GM10248 (cell line): ENCODE results near the gene TIMD4.

Experiments
- CTCF ChIA-PET: fragments of 300-600 bp; sonication (Branson Sonifier 250); formaldehyde crosslinking; extraction: SDS; loops from one replicate; lab custom pipeline; 2021; ENCODE audit warnings: antibody characterized with exemption; lab: Yijun Ruan, JAX
- POLR2A ChIA-PET: fragments of 350-650 bp; sonication (Branson Sonifier 250); formaldehyde crosslinking; extraction: SDS; loops from one replicate; lab custom pipeline; 2020; ENCODE audit warnings: antibody characterized with exemption; lab: Yijun Ruan, JAX
- DNase-seq: peaks from one replicate; pipeline ENCODE4 v3.0.0; 2012; ENCODE audit errors: extremely low spot score
- CTCF ChIP-seq: IDR thresholded peaks from 2 replicates; pipeline ENCODE4 v1.5.1; 2012; ENCODE audit warnings: mild to moderate bottlenecking, low read depth; ENCODE audit errors: extremely low read depth, missing control alignments, control extremely low read depth

The TIMD4 gene

DNA sequence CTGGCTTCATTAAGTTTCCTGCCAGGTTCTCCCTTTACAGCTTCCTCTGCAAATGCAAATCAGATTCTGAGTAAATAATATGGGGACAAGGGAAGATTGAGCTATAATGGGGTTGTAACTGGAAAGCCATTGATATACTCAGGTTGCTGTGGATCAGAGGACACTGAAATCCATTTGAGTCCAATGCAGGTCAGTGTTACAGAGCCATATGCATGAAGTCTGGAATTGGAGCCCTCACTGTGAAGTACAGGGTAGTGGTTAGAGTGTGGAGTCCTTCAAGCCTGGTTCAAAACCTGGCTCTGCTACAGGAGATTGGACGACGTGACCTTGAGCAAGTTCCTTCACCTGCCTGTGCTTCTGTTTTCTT lies 48.7 kb downstream of the TIMD4 start:
- ChIA-PET CTCF (interaction anchor here (1.0 to 4.1 kb wide), 9 partner anchors 8 to 339 kb away, joined by 3 to 23 read pairs (median 4); no protein-coding TSS in a partner anchor), POLR2A (no interaction called here)
- no peak for DNase-seq
- TF ChIP-seq CTCF, result no peak

DNA sequence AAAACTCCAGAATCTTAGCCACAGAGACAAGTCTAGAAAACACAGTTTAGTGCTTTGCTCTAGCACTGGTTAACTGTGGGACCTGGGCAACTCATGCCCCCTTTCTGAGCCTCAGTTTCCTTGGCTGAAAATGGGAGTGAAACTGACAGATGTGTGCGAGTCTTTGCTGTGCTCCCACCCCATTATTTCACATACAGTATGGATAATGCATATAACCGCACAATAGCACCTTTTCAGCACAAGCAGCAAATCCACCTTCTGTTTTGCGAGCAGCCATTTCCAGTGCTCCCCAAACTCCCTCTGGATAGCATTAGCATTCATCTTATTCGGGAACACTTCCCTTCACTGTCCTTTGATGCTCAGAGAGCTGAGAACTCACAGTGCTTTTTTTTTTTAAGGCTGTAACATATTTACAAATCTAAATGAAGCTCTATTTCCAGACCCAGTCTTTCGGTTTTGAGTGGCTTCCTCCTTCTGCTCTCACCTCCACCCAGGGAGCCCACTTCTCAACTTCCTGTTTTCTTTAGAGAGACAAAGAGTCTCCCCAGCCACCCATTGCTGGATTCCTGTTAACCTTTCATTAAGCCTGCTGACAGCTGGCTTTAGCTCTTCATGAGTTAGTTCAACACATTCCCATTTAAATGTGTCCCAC lies 49.2 kb downstream of the TIMD4 start:
- no peak for TF ChIP-seq CTCF
- POLR2A ChIA-PET, result no interaction called here
- DNase-seq, result peak; percentile 61
- CTCF ChIA-PET, result interaction anchor here (1.0 to 4.1 kb wide), 9 partner anchors 8 to 339 kb away, joined by 3 to 23 read pairs (median 4); no protein-coding TSS in a partner anchor

GRCh38 chr5:156913355-156913718 lies 49.7 kb downstream of the TIMD4 start:
- ChIA-PET CTCF (interaction anchor here (1.1 to 4.1 kb wide), 5 partner anchors 9 to 218 kb away, joined by 3 to 23 read pairs (median 5); no protein-coding TSS in a partner anchor), POLR2A (no interaction called here)
- no peak for DNase-seq
- no peak for TF ChIP-seq CTCF

- no peak for TF ChIP-seq CTCF
- ChIA-PET POLR2A (no interaction called here), CTCF (no interaction called here)
- DNase-seq, result no peak
Observed at GRCh38 chr5:156912869-156913268, 50.2 kb downstream of the TIMD4 start.

GRCh38 chr5:156909180-156909579 lies 53.8 kb downstream of the TIMD4 start:
- TF ChIP-seq CTCF, result no peak
- ChIA-PET CTCF (interaction anchor here (1.7 to 2.4 kb wide), 2 partner anchors 10 to 11 kb away, joined by 4 to 9 read pairs; no protein-coding TSS in a partner anchor), POLR2A (no interaction called here)
- no peak for DNase-seq

- ChIA-PET POLR2A (no interaction called here), CTCF (interaction anchor here (1.0 kb wide), 1 partner anchor 10 kb away, joined by 4 read pairs; no protein-coding TSS in a partner anchor)
- no peak for TF ChIP-seq CTCF
- no peak for DNase-seq
Observed at GRCh38 chr5:156907667-156908066, 55.4 kb downstream of the TIMD4 start.
